Activated T-helper 1 cell treated with Interleukin-2 at 50 U/mL for 16 hours (primary cell): Measurements from ENCODE around the gene KLF9.
A peak's percentile ranks its signal among the peaks of the same experiment; 100 is the strongest.

Source experiments
- DNase-seq: peaks from one replicate; pipeline ENCODE4 v3.0.0-alpha.2; 2020; ENCODE audit warnings: low read depth

The KLF9 gene

GRCh38 chr9:70413799-70414775, at the start of gene KLF9:
Gene KLF9 (minus strand): TSS chr9:70414657. CDS start chr9:70413363, 1,294 bp downstream.
- DNase-seq = peak; percentile 84

GRCh38 chr9:70463877-70464276, 49.4 kb upstream of the KLF9 start:
- no peak for DNase-seq

DNA sequence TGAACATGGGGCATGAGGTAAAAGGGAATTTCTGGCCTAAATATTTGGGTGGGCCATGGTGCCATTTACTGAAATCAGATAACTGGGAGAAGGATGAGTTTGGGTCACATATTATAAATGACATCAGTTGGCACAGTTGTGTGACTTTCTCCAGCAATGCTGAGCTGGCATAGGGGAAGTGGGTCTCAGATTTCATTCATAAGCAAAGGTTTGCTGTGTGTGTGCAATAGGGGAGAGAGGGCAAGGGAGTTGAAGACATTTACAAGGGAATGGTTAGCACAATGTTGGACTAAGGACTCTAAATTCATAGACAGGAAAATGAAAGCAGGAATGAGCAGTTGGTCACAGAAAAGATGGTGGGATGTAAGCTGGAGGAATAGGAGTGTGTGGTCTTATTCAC, 47.8 kb upstream of the KLF9 start:
- DNase-seq = no peak

DNA sequence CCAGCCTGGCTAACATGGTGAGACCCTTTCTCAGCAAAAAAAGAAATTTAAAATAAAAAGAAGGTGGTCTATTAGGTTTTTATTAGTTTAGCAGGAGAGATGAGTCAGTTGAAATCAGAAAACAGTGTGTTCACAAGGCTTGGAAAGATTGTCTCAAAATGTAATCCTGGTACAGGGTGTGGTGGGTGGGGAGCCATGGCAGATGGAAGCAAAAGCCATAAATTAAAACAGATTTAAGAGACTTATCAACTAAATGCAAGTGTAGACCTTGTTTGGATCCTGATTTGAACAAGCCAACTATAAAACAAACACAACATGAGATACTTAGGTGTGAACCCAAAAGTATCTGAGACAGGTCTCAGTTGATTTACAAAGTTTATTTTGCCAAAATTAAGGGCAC, 42.8 kb upstream of the KLF9 start:
- DNase-seq = no peak

DNA sequence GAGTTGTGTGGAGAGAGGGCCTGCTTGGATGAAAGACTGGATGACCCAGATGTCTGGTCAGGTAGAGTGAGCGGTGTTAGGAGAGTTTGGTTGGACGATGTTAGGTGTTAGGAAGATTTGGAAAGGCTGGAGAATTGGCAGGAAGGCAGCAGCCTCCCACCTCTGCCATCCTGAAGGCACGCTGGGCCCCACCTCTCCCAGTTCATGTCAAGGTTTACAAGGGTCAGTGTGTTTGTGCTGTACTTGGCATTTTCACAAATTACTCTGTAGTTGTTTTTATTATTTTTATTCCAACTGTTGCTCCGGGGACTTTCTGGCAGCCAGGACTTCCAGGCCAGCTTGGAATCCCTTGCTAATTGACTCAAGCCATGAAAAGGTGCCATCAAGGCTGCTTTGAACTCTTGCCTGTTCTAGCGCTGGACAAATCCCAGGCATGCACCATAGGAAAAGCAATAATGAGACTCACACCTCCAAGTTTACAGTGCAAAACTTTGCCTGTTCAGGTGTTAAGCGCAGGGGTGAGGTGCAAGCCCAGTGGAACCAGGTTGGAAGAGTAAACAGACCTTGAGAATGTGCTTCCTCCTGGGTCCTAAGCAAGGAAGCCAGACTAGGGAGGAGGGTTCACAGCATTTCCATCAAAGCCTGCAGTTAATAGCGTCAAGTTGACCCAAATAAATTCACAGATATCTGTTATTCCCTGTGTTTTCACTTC, 41.7 kb upstream of the KLF9 start:
- no peak for DNase-seq

DNA sequence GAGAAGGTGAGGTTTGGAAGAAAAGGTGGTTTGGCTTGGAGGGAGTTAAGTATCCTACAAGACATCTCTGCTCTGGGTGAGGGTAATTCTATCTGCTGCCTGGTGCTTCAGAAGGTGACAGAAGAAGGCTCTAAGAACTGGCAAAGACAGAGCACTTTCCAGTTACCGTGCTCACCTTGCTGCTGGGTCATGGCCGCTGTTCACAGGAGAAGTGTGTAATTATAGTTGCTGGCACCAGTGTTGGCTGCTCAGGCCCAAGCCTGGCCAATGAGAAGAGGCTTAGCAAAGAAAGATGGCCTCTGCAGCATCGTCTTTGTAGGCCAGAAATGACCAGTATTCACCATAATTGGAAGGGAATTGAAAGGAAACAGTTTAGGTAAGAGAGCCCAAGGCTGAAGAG, 37.9 kb upstream of the KLF9 start:
- no peak for DNase-seq

DNA sequence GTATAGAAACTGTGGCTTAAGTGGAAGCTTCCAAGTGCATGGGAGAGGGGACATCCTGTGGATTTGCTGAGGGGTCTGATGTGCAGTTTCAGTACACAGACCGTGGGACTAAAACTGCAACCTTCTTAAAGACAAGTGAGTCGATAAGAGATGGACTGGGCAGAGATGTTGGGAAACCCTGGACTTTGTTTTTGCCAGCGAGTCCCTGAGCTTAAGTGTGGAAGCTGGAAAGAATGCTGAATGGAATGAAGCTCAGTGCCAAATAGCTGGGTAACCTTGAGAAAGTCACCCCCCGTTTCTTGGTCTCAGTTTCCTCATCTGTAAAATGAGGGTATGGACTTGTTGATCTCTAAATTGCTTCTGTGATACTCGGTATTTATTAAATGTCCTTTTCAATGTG, 37.3 kb upstream of the KLF9 start:
- no peak for DNase-seq

- no peak for DNase-seq
Measured at GRCh38 chr9:70450738-70451137, 36.3 kb upstream of the KLF9 start.

DNA sequence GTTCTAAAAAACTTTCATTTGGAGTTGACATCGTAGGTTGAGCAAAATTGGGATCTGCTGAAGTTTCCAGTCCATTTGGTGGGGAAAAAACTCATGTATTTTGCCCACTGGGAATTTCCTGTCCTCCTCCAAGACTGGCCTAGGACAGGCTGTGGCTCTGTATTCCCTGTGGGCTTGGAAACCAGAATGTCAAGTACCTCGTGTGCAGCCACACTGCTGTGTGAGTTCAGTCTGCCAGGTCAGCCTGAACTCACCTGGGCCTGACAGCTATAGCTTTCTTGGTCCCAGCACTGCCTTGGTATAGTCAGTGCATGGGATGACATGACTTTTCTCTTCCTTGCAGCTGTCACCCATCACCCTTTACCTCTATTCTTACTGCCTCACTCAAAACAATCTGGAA, 35.0 kb upstream of the KLF9 start:
- DNase-seq = no peak

DNA sequence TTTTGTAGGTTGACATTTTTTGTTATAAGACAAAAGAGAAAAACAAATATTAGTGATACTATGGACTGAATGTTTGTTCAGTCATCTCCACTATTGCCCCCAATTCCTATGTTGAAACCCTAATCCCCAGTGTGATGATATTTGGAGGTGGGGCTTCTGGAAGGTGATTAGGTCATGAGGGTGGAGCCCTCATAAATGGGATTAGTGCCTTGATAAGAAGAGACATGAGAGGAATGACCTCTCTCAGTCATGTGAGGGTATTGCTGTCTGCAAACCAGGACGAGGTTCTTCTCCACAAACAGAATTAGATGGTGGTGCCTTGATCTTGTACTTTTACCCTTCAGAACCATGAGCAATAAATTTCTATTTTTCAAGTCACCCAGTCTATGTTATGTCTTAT, 34.5 kb upstream of the KLF9 start:
- DNase-seq = no peak

DNA sequence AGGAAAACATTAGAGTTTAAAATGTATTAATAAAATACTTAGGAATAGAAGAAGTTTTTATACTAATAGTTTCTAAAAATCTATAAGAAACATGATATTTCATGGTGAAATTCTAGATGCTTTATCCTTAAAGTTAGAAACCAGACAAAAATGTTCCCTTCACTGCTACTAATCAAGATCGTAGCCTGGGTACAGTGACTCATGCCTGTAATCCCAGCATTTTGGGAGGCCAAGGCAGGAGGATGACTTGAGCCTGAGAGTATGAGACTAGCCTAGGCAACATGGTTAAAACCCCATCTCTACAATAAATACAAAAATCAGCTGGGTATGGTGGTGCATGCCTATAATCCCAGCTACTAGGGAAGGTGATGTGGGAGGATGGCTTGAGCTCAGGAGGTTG, 30.4 kb upstream of the KLF9 start:
- DNase-seq = no peak

GRCh38 chr9:70442328-70442848, 27.9 kb upstream of the KLF9 start:
- no peak for DNase-seq

DNA sequence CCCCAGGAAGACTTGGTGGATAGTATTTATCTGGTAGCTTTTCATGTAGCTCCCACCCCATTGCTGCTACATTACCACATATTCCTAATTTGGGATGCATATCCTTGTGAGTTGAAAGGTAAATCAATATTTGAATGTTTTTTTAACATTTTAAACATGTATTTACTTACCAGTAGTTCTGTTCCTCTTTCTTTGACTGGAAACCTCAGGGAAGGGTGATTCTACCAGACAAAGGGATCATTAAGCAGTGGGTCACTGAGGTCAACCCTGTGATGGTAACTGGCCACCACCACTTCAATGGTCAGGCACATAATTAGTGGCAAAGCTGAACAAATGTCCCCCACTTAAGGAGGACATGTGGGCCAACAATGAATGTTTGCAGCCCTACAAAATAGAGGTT, 27.2 kb upstream of the KLF9 start:
- DNase-seq = no peak

GRCh38 chr9:70439991-70440706, 25.7 kb upstream of the KLF9 start:
- DNase-seq = no peak

- DNase-seq = no peak
Measured at GRCh38 chr9:70438341-70438928, 24.0 kb upstream of the KLF9 start.

DNA sequence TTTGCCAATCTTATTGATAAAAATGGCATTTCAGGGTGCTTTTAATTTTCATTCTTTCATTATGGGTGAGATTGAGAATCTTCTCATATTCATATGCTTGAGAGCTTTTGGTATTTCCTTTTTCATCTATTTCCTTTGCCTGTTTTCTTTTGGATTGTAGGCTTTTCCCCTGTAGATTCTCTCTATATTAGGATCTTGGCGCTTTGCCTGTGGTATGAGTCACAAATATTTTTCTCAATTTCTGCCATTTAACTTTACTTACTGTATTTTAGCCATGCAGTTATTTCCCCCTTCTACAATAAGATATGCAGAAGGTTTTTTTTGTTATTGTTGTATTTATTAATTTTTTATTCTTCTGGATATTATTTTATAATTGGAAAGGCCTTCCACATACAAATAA, 21.5 kb upstream of the KLF9 start:
- DNase-seq = no peak

DNA sequence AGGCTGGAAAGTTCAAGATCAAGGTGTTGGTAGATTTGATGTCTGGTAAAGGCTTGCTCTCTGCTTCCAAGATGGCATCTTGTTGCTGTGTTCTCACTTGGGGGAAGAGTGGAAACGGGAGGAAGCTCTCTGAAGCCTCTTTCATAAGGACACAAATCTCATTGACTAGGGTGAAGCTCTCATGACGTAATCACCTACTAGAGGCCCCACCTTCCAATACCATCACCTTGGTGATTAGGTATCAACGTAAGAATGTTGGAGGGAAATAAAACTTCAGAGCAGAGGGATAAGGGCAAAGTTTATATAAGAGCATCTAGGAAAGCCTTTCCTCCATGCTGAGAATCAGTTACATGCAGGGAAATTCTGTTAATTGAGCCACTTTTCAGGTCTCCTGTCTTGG, 15.4 kb upstream of the KLF9 start:
- DNase-seq = no peak

GRCh38 chr9:70428781-70429180, 14.3 kb upstream of the KLF9 start:
- no peak for DNase-seq

DNA sequence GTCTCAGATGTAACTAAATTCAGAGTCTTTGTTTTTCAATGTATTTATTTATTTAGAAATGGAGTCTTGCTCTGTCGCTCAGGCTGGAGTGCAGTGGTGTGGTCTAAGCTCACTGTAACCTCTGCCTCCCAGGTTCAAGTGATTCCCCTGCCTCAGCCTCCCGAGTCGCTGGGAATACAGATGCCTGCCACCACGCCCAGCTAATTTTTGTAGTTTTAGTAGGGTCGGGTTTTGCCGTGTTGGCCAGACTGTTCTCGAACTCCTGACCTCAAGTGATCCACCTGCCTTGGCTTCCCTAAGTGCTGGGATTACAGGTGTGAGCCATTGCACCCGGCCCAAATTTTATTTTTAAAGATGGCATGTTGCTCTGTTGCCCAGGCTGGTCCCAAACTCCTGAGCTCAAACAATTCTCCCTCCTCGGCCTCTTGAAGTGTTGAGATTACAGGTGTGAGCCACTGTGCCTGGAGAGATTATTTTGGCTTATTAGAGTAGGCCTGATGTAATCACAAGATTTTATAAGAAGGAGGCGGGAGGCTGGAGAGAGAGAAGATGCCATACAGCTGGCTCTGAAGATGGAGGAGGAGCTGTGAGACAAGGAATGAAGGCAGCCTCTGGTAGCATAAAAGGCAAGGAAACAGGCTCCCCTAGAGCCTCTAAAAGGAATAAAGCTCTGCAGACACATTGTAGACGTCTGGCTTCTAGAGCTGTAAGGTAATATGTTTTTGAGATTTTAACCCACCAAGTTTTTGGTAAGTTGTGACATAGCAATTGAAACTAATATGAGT, 12.9 kb upstream of the KLF9 start:
- no peak for DNase-seq

- no peak for DNase-seq
Measured at GRCh38 chr9:70425192-70425591, 10.7 kb upstream of the KLF9 start.

- no peak for DNase-seq
Measured at GRCh38 chr9:70422371-70423043, 8.1 kb upstream of the KLF9 start.
